Measurements from ENCODE around the gene RANBP10. TPM values are rescaled to one million over a fixed set of nuclear protein-coding genes. Genes with fewer than 3 reads are reported as not detected.
"Not testable (repeated sequence)": the region's sequence is repeated elsewhere in the genome, so short reads cannot be mapped to it uniquely, and the experiment has no call there.

The RANBP10 gene
- total and polyA plus RNA-seq, 3 donors from 2014 or later = 23.0 to 25.2 (median 23.5) TPM

GRCh38 chr16:67699265-67699664 is 107.1 kb downstream of the RANBP10 start:
- no peaks in the 10 kb centered on the region for H3K27me3 ChIP-seq
- H3K4me1 ChIP-seq = no peaks in the 10 kb centered on the region
- no peaks in the 10 kb centered on the region for H3K9me3 ChIP-seq
- no peak for DNase-seq
- no peak overlapping the region for H3K27ac ChIP-seq
- H3K36me3 ChIP-seq (ENCODE audit: low read depth, missing control alignments) = no peaks in the 10 kb centered on the region
- H3K4me3 ChIP-seq = no peak overlapping the region
- WGBS, 2 donors = 99 to 100% methylated on average over 7 of the region's 7 CpGs
- no peak for TF ChIP-seq CTCF (IDR thresholded peaks at IDR 0.05)
- TF ChIP-seq POLR2A (IDR thresholded peaks at IDR 0.05) = no peak
- intact Hi-C loops (cut with DNase I; ENCODE audit: low total_unique reads) = no loop called here

GRCh38 chr16:67697422-67698185 is 108.8 kb downstream of the RANBP10 start:
- no peak overlapping the region for H3K4me3 ChIP-seq
- H3K27me3 ChIP-seq = no peaks in the 10 kb centered on the region
- intact Hi-C loops (cut with DNase I; ENCODE audit: low total_unique reads) = no loop called here
- no peaks in the 10 kb centered on the region for H3K9me3 ChIP-seq
- WGBS, 2 donors = 65 to 86% methylated on average over 4 of the region's 4 CpGs
- no peaks in the 10 kb centered on the region for H3K36me3 ChIP-seq (ENCODE audit: low read depth, missing control alignments)
- no peak for DNase-seq
- H3K27ac ChIP-seq = no peak overlapping the region
- TF ChIP-seq POLR2A (IDR thresholded peaks at IDR 0.05) = no peak
- TF ChIP-seq CTCF (IDR thresholded peaks at IDR 0.05) = no peak
- H3K4me1 ChIP-seq = no peaks in the 10 kb centered on the region

DNA sequence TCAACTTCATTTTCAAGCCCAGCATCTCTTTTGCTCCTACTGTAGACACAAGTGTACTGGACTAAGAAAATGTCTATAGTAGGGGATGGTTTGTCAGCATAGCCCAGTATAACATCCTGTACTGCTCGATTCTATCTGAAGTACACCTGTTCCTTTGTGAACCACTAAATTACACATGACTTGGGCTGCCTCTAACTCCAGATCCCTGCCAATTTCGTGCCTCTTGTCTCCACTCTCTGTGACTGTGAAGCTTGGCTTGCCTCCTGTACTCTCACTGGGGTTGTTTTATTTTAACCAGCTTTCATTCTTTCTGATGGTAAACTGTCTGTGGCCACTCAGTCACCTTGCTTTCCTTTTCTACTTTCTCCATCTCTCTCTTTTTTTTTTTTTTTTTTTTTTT is 111.7 kb downstream of the RANBP10 start:
- Histone ChIP-seq H3K36me3 (ENCODE audit: low read depth, missing control alignments) (no peaks in the 10 kb centered on the region), H3K4me1 (no peaks in the 10 kb centered on the region), H3K4me3 (no peak overlapping the region), H3K27ac (no peak overlapping the region), H3K27me3 (no peaks in the 10 kb centered on the region), H3K9me3 (no peaks in the 10 kb centered on the region)
- intact Hi-C loops (cut with DNase I; ENCODE audit: low total_unique reads) = no loop called here
- no peak for DNase-seq
- WGBS, 2 donors = 77 to 79% methylated on average over 2 of the region's 2 CpGs
- no peak for TF ChIP-seq POLR2A (IDR thresholded peaks at IDR 0.05)

GRCh38 chr16:67693517-67694285 is 112.7 kb downstream of the RANBP10 start:
- H3K27ac ChIP-seq; H3K27me3 ChIP-seq; intact Hi-C loops (cut with DNase I; ENCODE audit: low total_unique reads); H3K4me3 ChIP-seq; H3K4me1 ChIP-seq; DNase-seq; H3K9me3 ChIP-seq; H3K36me3 ChIP-seq (ENCODE audit: low read depth, missing control alignments): not testable (repeated sequence)
- 87 to 96% methylated on average over 8 of the region's 8 CpGs for WGBS, 2 donors

DNA sequence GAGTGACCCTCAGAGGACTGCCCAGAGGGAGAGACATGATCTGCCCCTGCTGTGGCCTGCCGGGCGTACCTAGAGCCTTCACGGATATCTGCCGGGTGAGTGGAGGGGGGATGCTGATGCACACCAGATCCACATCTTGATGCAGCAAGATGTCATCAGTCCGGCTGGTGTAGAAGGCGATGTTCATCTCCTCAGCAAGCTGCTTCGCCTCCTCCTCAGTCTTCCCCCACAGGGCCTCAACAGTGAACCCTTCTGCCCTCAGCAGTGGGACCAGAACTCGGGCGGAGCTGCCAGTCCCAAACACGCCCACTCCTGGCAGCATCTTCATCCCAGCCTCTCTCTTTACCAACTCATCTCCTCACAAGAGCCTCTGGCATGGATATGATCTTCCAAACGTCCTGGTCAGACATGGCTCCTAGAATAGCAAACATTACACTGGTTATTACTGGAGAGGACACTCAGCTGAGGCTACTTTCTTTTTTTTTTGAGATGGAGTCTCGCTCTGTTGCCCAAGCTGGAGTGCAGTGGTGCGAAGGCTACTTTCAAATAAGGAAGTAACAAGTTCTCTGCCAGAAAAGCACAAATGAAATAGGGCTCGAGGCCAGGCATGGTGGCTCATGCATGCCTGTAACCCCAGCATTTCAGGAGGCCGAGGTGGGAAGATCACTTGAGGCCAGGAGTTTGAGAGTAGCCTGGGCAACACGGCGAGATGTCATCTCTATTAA is 120.8 kb downstream of the RANBP10 start:
- no peak for TF ChIP-seq POLR2A (IDR thresholded peaks at IDR 0.05)
- no peak for TF ChIP-seq CTCF (IDR thresholded peaks at IDR 0.05)
- intact Hi-C loops (cut with DNase I; ENCODE audit: low total_unique reads) = no loop called here
- Histone ChIP-seq H3K4me3 (no peak overlapping the region), H3K4me1 (no peaks in the 10 kb centered on the region), H3K27me3 (no peaks in the 10 kb centered on the region), H3K27ac (no peak overlapping the region), H3K36me3 (ENCODE audit: low read depth, missing control alignments) (no peaks in the 10 kb centered on the region), H3K9me3 (no peaks in the 10 kb centered on the region)
- no peak for DNase-seq
- 89 to 96% methylated on average over 17 of the region's 17 CpGs for WGBS, 2 donors

All from testis (tissue), 3 donors.